Trophoblast cell (in vitro differentiated cells and primary cell): ENCODE data around the gene RAI1.

ENCODE experiments used
- DNase-seq, 2 donors: peaks; one replicate each; pipeline ENCODE4 v3.0.0-alpha.2; 2016
- H2AFZ ChIP-seq: 2 replicates; pipeline ENCODE4 v1.6.1; 2013; ENCODE audit warnings: low read length, moderate library complexity, mild to moderate bottlenecking; ENCODE audit not compliant: insufficient read depth, poor library complexity
- H2AK5ac ChIP-seq: 2 replicates; pipeline ENCODE4 v1.6.1; 2013; ENCODE audit warnings: mild to moderate bottlenecking, low read length
- H2BK120ac ChIP-seq: 2 replicates; pipeline ENCODE4 v1.6.1; 2013; ENCODE audit warnings: low read length, mild to moderate bottlenecking, moderate library complexity; ENCODE audit not compliant: insufficient read depth, poor library complexity
- H2BK12ac ChIP-seq: 2 replicates; pipeline ENCODE4 v1.6.1; 2013; ENCODE audit warnings: mild to moderate bottlenecking, low read length, moderate library complexity
- H2BK5ac ChIP-seq: 2 replicates; pipeline ENCODE4 v1.6.1; 2013; ENCODE audit warnings: low read length, low read depth, moderate library complexity, mild to moderate bottlenecking; ENCODE audit not compliant: poor library complexity
- H3K14ac ChIP-seq: 2 replicates; pipeline ENCODE4 v1.6.1; 2013; ENCODE audit warnings: mild to moderate bottlenecking, low read length
- H3K18ac ChIP-seq: 2 replicates; pipeline ENCODE4 v1.6.1; 2013; ENCODE audit warnings: mild to moderate bottlenecking, low read length
- H3K23ac ChIP-seq: 2 replicates; pipeline ENCODE4 v1.6.1; 2013; ENCODE audit warnings: low read length
- H3K27ac ChIP-seq: 2 replicates; pipeline ENCODE4 v1.5.1; 2013; ENCODE audit warnings: low read depth, mild to moderate bottlenecking, inconsistent platforms, low read length, moderate library complexity
- H3K27me3 ChIP-seq: 2 replicates; pipeline ENCODE4 v1.6.1; 2013; ENCODE audit warnings: inconsistent platforms, mild to moderate bottlenecking, low read length, moderate library complexity; ENCODE audit not compliant: insufficient read depth
- H3K36me3 ChIP-seq, 2 experiments: 1 replicate in 1 of 2; 2 replicates in 1 of 2; pipeline ENCODE4 v1.6.1; 2013; ENCODE audit warnings: low read length in 2 of 2, mild to moderate bottlenecking in 2 of 2, moderate library complexity in 1 of 2; ENCODE audit not compliant: insufficient read depth in 2 of 2, control insufficient read depth in 1 of 2
- H3K4ac ChIP-seq: 2 replicates; pipeline ENCODE4 v1.6.1; 2013; ENCODE audit warnings: low read depth, mild to moderate bottlenecking, low read length, moderate library complexity
- H3K4me1 ChIP-seq, 2 experiments: 1 replicate in 1 of 2; 2 replicates in 1 of 2; pipeline ENCODE4 v1.6.1; 2013; ENCODE audit warnings: low read length in 2 of 2, mild to moderate bottlenecking in 2 of 2, moderate library complexity in 1 of 2; ENCODE audit not compliant: insufficient read depth in 2 of 2, control insufficient read depth in 1 of 2
- H3K4me2 ChIP-seq: 2 replicates; pipeline ENCODE4 v1.6.1; 2013; ENCODE audit warnings: inconsistent platforms, mild to moderate bottlenecking, low read length, moderate library complexity
- H3K4me3 ChIP-seq: 2 replicates; pipeline ENCODE4 v1.5.1; 2013; ENCODE audit warnings: mild to moderate bottlenecking, low read depth, low read length, inconsistent platforms
- H3K79me1 ChIP-seq: one replicate; pipeline ENCODE4 v1.6.1; 2013; ENCODE audit warnings: low read length
- H3K79me2 ChIP-seq: 2 replicates; pipeline ENCODE4 v1.6.1; 2013; ENCODE audit warnings: low read length, mild to moderate bottlenecking; ENCODE audit not compliant: control insufficient read depth, insufficient read depth, poor library complexity
- H3K9ac ChIP-seq: 2 replicates; pipeline ENCODE4 v1.6.1; 2013; ENCODE audit warnings: mild to moderate bottlenecking, low read length
- H3K9me3 ChIP-seq: 2 replicates; pipeline ENCODE4 v1.6.1; 2013; ENCODE audit warnings: low read depth, mild to moderate bottlenecking, control low read depth, inconsistent platforms, low read length; ENCODE audit not compliant: insufficient read depth
- H4K12ac ChIP-seq: 2 replicates; pipeline ENCODE4 v1.6.1; 2013; ENCODE audit warnings: low read depth, mild to moderate bottlenecking, low read length, moderate library complexity
- H4K8ac ChIP-seq: 2 replicates; pipeline ENCODE4 v1.6.1; 2013; ENCODE audit warnings: low read depth, mild to moderate bottlenecking, low read length, moderate library complexity
- H4K91ac ChIP-seq: one replicate; pipeline ENCODE4 v1.6.1; 2013; ENCODE audit warnings: low read depth, mild to moderate bottlenecking, low read length, moderate library complexity
- WGBS: extraction: QIAGEN DNeasy Blood & Tissue Kit; methylation state at CpG from one replicate; pipeline ENCODE4 v1.1.7; 2013; ENCODE audit warnings: missing lambda C conversion rate; ENCODE audit not compliant: insufficient read length, insufficient coverage; ENCODE audit errors: extremely low coverage; 5-methylcytosine and 5-hydroxymethylcytosine counted together

The RAI1 gene

GRCh38 chr17:17793378-17794214 is 112.3 kb downstream of the RAI1 start:
- Histone ChIP-seq H3K18ac (no peak overlapping the region), H3K4ac (no peak overlapping the region), H4K91ac (no peak overlapping the region), H2AFZ (no peak overlapping the region), H3K4me3 (no peak overlapping the region), H3K36me3 (peaks cover 56 to 58% of the 10 kb centered on the region in 2 experiments), H3K9ac (no peak overlapping the region), H2BK120ac (no peak overlapping the region), H3K9me3 (no peaks in the 10 kb centered on the region), H3K14ac (no peak overlapping the region), H3K4me1 (peaks cover 6 to 12% of the 10 kb centered on the region in 2 experiments), H4K8ac (no peak overlapping the region), H3K79me1 (no peaks in the 10 kb centered on the region), H3K79me2 (no peaks in the 10 kb centered on the region), H2BK12ac (no peak overlapping the region), H3K4me2 (no peak overlapping the region), H2BK5ac (no peak overlapping the region), H3K27me3 (no peaks in the 10 kb centered on the region), H3K27ac (no peak overlapping the region), H2AK5ac (no peak overlapping the region), H3K23ac (no peak overlapping the region), H4K12ac (no peak overlapping the region)
- DNase-seq, result no peak
- no CpG with 5 or more reads among the region's 30 CpGs for WGBS

DNA sequence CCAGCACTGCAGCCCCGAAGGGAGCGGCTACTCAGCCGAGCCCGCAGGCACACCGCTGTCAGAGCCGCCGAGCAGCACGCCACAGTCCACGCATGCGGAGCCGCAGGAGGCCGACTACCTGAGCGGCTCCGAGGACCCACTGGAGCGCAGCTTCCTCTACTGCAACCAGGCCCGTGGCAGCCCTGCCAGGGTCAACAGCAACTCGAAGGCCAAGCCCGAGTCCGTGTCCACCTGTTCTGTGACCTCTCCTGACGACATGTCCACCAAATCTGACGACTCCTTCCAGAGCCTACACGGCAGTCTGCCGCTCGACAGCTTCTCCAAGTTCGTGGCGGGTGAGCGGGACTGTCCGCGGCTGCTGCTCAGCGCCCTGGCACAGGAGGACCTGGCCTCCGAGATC is 113.1 kb downstream of the RAI1 start:
- no peak overlapping the region for H4K12ac ChIP-seq
- no peaks in the 10 kb centered on the region for H3K27me3 ChIP-seq
- H3K79me1 ChIP-seq, result no peaks in the 10 kb centered on the region
- H3K36me3 ChIP-seq, result peaks cover 64 to 66% of the 10 kb centered on the region in 2 experiments
- H3K9ac ChIP-seq, result no peak overlapping the region
- no peak overlapping the region for H3K4me2 ChIP-seq
- H2BK5ac ChIP-seq, result no peak overlapping the region
- no peak overlapping the region for H3K23ac ChIP-seq
- no peak overlapping the region for H2AK5ac ChIP-seq
- H4K8ac ChIP-seq, result no peak overlapping the region
- H3K79me2 ChIP-seq, result no peaks in the 10 kb centered on the region
- no peak overlapping the region for H3K14ac ChIP-seq
- DNase-seq, result no peak
- no CpG with 5 or more reads among the region's 31 CpGs for WGBS
- H4K91ac ChIP-seq, result no peak overlapping the region
- no peaks in the 10 kb centered on the region for H3K9me3 ChIP-seq
- no peak overlapping the region for H3K27ac ChIP-seq
- H3K4me3 ChIP-seq, result no peak overlapping the region
- no peak overlapping the region for H3K18ac ChIP-seq
- no peak overlapping the region for H2BK120ac ChIP-seq
- H3K4ac ChIP-seq, result no peak overlapping the region
- H3K4me1 ChIP-seq, result peaks cover 6 to 12% of the 10 kb centered on the region in 2 experiments
- H2AFZ ChIP-seq, result no peak overlapping the region
- no peak overlapping the region for H2BK12ac ChIP-seq

- Histone ChIP-seq H2AFZ (no peak overlapping the region), H3K4me1 (peaks cover 6 to 10% of the 10 kb centered on the region in 2 experiments), H3K79me2 (no peaks in the 10 kb centered on the region), H2BK5ac (no peak overlapping the region), H3K79me1 (no peaks in the 10 kb centered on the region), H4K91ac (no peak overlapping the region), H3K23ac (no peak overlapping the region), H4K8ac (no peak overlapping the region), H2BK120ac (no peak overlapping the region), H3K4me3 (no peak overlapping the region), H3K18ac (no peak overlapping the region), H2BK12ac (no peak overlapping the region), H2AK5ac (no peak overlapping the region), H3K36me3 (peaks cover 71 to 73% of the 10 kb centered on the region in 2 experiments), H4K12ac (no peak overlapping the region), H3K14ac (no peak overlapping the region), H3K9me3 (no peaks in the 10 kb centered on the region), H3K27ac (no peak overlapping the region), H3K27me3 (no peaks in the 10 kb centered on the region), H3K4me2 (no peak overlapping the region), H3K4ac (no peak overlapping the region), H3K9ac (no peak overlapping the region)
- no CpG with 5 or more reads among the region's 12 CpGs for WGBS
- no peak for DNase-seq
Measured at GRCh38 chr17:17795296-17795695, 114.0 kb downstream of the RAI1 start.

GRCh38 chr17:17795946-17796786 is 114.9 kb downstream of the RAI1 start:
- no peak for DNase-seq
- H4K91ac ChIP-seq, result no peak overlapping the region
- no peaks in the 10 kb centered on the region for H3K27me3 ChIP-seq
- no peak overlapping the region for H4K8ac ChIP-seq
- no peak overlapping the region for H4K12ac ChIP-seq
- no peaks in the 10 kb centered on the region for H3K79me2 ChIP-seq
- H2BK120ac ChIP-seq, result no peak overlapping the region
- no peak overlapping the region for H2AFZ ChIP-seq
- H3K4me3 ChIP-seq, result no peak overlapping the region
- H3K4me2 ChIP-seq, result no peak overlapping the region
- no peaks in the 10 kb centered on the region for H3K79me1 ChIP-seq
- H3K36me3 ChIP-seq, result peaks cover 75 to 81% of the 10 kb centered on the region in 2 experiments
- H3K23ac ChIP-seq, result no peak overlapping the region
- peaks cover 6 to 10% of the 10 kb centered on the region in 2 experiments for H3K4me1 ChIP-seq
- H2BK5ac ChIP-seq, result no peak overlapping the region
- H3K18ac ChIP-seq, result no peak overlapping the region
- no peak overlapping the region for H3K14ac ChIP-seq
- no peak overlapping the region for H3K27ac ChIP-seq
- H2BK12ac ChIP-seq, result no peak overlapping the region
- H3K9me3 ChIP-seq, result no peaks in the 10 kb centered on the region
- no CpG with 5 or more reads among the region's 40 CpGs for WGBS
- H2AK5ac ChIP-seq, result no peak overlapping the region
- no peak overlapping the region for H3K4ac ChIP-seq
- no peak overlapping the region for H3K9ac ChIP-seq
